ENCODE measurements around the gene MMUT.

The MMUT gene

DNA sequence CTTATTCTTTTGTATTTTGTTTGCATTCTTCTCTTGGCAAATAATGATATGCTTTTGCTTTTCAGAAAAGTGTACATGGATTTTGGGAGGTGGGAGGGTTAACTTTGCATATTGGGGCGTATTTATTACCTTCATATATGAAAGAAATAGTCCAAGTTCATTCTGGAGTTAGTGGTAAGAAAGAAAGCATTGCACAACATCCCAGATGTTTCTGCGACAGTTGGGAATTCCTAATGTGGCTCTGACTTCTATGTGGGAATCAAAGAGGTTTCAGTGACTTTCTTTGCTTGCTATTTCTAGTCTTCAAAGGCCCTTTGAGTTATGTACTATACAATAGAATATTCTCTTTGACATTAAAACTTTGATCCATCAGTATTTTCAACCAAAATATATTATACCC lies 78.1 kb downstream of the MMUT start:
- no peak overlapping the region for H3K9ac ChIP-seq (ENCODE audit: low read depth in 1 of 2, low read length in 2 of 2)
- H3K27me3 ChIP-seq (ENCODE audit: control insufficient read depth in 1 of 2, insufficient read depth in 2 of 2, low read length in 2 of 2) = no peaks in the 10 kb centered on the region
- no peaks in the 10 kb centered on the region for H3K9me3 ChIP-seq (ENCODE audit: control insufficient read depth in 1 of 2, low read length in 2 of 2)
- H3K36me3 ChIP-seq (ENCODE audit: control insufficient read depth in 1 of 2, insufficient read depth in 2 of 2, low read length in 2 of 2) = no peaks in the 10 kb centered on the region
- H3K4me1 ChIP-seq (ENCODE audit: control insufficient read depth in 1 of 2, insufficient read depth in 2 of 2, low read length in 2 of 2) = no peaks in the 10 kb centered on the region
- H3K27ac ChIP-seq (ENCODE audit: low read depth, low read length) = no peak overlapping the region
- no peak overlapping the region for H3K4me3 ChIP-seq (ENCODE audit: low read depth in 1 of 2, low read length in 2 of 2)

Measured in duodenal mucosa (tissue), 2 donors.